AML-193 (cell line): ENCODE measurements around the gene LARGE1.
A peak's percentile ranks its signal among the peaks of the same experiment; 100 is the strongest.

Source experiments
- DNase-seq, 2 experiments: peaks; one replicate each; lab custom pipeline; 2025; lab: John Stamatoyannopoulos, UW

Gene LARGE1

DNA sequence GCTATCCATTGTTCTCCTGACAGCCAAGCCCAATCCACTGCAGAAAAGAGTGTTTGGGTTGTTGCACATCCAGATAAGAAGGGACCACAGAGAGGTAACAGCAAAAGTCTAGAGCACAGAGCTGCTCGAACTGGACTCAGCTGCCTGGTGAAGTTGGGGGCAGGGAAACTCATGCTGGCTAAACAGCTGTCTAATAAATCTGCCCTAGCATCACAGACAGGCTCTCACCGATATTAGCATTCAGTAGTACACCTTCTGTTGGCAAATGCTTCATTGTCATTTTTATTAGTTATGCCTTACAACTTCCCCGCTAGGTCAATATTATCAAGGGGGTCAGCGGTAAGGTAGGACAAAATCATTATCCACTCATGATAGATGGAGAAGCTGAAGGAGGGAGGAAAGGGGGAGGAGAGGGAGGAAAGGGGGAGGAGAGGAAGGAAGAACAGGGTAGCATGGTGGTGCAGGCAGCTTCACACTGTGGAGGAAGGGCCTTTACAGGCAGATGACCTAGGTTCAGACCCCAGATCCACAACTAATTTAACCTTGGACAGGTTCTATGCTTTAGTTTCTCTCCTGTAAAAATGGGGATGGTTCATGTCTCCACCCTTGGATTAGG lies 102.7 kb downstream of the LARGE1 start:
- DNase-seq: no peak

DNA sequence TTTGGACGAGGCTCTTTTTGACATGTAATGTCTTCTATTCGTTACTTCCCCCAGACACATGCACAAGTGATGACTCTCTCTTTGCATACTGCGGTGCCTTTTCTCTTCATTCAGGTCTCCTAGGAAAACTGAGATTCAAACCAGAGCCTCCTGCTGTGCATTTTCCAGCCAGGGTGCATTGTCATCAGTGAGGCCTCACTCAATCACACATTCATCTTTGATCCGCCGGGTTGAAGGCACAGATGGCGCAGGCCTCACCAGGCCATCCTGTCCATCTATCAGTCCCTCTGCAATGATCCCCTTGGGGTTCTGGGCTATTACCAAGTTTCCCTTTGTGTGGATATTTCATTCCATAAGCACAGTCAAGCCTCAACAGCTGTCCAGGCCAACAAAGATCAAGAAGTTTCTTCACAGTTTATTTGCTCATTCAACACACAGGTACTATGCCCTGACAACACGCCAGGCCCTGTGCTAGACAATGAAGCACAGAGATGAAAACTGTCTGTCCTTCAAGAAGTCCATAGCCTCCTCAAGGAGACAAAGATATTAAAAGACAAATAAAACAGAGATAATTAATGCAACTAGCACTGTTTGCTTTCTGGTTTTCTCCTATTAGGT lies 107.8 kb downstream of the LARGE1 start:
- DNase-seq: no peak

DNA sequence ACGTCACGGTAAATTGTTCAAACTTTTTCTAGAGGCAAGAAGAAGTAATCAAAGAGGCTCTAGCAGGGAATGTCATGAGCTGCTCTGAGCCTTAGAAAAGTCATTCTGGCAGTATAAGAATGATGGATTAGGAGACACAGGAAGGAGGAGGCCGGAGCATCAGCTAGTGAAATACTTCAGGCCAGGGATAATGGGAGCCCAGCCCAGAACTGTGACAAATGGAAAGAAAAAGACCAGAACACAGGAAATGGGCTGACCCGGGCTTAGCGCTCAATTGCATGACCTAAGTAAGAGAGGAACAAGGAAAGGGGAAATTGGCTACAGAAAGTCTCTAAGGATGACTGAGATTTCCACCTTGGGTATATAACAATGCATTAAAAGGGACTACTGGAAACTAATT lies 108.6 kb downstream of the LARGE1 start:
- no peak for DNase-seq

DNA sequence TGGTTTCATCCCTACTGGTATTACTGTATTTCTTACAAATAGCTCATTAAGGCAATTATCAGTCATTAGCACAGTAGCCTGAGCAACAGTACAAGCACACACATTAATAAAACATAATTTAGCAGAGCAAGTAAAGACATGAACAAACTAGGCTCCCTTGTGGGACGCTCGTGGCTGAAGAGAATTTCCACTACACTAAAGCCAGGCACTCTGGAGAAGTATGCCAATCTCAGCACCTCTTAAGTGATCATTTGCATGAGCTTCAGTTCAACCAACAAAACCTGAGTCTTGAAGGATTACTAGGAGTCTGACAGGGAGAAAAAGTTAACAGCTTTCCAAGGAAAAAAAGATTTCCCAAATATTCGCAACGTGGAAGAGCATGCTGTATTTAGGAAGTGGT lies 109.1 kb downstream of the LARGE1 start:
- DNase-seq: no peak

DNA sequence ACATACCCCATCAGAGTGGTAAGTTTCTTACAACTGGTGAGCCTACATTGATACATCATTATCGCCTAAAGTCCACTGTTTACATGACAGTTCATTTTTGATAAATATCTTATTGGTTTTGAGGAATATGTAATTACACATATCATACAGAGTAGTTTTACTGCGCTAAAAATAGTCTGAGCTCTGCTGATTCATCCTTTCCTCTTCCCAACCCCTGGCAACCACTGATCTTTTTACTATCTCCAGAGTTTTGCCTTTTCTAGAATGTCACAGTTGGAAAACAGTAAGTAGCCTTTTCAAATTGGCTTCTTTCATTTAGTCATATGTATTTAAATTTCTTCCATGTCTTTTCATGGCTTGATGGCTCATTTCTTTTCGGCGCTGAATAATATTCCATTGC lies 112.8 kb downstream of the LARGE1 start:
- DNase-seq: no peak

DNA sequence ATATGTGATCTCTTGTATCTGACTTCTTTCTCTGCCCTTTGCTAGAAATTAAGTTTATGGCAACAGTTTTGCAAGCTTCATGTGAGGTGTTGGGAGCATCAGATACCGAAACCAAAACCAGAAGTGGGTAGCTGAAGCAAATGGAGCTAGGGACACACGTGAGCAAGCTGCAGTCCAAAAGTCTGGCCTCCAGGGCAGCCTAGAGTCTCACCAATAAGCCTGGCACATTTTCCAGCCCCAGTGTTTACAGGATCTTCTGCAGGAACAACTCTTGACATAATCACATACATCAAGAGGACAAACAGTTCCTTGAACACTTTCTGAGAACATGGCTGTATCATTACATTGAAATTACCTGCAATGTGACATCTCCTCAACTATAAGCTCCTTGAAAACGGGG lies 114.1 kb downstream of the LARGE1 start:
- DNase-seq: no peak

DNA sequence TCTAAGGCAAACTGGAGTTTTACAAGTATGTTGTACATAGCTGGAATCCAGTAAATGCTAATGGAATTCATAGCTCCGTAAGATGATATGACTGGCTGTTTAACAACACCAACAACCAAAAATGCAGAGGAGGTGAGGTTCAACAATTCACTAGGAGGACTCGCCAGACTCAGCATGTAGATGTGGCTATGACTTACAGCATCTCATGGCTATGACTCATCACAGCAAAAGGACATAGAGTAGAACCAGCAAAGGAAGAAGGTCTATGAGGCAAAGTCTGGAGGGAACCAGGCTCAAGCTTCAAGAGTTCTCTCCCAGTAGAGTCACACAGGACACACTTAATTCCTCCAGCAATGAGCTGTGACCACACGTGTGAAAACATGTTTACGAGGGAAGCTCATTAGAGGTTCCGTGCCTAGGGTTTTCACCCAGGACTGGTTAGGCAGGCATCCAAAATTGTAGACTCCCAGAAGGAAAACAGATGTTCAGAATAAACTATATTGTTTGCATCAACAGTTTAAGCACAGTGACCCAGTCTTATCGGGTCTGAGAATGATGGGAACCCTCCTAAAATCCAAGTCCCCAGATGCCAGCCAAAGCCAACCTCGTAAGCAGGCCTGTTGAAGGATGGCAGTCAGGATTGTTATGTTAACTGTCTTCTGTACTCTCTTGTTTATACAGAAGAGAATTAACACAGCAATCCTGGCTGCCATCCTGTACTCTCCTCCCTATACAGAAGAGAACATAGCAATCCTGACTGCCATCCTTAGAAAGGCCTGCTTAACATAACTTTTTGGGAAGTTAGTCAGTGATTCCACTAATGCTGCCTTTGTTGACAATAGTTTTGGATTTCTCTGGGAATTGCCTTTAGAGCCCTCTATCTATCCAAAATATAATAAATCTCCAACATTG lies 116.6 kb downstream of the LARGE1 start:
- DNase-seq: no peak

DNA sequence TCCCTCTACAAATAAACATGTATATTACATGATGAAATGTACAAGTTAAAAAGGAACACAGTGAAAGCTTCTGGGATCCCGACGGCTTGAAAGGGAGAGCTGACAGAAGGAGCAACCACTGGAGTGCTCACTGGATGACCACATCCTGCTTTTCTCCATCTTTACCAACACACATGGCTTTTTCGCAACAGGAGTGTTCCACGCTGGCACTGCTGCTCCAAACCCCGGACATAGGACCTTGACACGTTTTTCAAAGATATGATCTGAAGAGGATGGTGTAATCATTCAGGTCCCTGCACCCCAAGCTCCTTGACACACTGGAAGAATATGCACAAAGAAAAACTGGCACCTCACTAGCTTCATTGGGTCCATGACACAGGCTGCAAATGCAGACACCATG lies 121.9 kb downstream of the LARGE1 start:
- DNase-seq: no peak

DNA sequence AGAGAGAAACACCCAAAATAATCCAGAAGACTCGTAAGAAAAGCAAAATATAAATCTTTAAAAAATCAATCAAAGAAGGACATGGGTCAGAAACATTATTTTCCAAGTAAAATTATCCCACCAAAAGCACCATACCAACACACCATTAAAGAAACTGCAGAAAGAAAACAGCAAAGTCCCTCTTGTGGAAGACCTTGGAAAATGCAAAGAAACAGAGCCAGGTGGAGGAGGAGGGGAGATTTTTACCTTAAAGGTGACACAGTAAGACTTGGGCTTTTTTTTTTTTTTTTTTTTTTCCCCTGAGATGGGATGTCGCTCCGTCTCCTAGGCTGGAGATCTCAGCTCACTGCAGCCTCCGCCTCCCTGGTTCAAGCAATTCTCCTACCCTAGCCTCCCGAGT lies 123.8 kb downstream of the LARGE1 start:
- peak; percentile 92 to 100 for DNase-seq

DNA sequence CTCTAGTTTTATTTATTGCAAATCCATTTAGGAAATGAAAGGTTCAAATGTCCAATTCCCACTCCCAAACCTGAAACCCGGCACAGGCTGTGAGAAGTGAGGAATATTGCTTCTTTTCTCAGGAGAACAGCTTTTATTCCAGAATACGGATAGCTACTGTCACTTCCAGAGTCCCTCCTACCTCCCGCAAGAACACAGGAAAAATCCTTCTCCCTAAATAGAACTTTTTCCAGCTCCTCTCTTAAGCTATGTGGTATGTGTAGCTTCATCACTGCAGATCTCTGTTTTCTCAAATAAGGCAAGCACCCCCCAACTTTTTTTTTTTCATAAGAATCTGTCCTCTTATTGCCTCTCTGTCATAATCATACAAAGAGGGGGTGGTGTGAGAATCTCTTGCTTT lies 126.8 kb downstream of the LARGE1 start:
- no peak for DNase-seq

DNA sequence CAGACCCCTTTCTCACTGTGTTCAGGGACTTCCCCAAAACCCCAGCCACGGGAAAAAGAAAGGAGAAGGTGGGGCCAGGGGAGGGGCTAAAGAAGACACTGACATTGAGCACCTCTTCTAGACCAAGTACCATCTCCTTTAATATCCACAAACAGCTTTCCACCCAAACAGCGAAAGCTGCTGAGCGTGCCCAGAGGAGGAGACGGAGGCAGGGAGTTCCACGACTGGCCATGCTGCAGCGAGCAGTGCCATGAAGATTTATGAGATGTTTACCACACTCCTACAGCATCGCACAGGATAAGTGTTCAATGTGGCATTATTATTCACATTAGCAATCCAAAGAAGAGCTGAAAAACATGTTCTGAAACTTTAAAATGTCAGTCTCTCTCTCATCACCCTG lies 127.4 kb downstream of the LARGE1 start:
- DNase-seq: no peak

DNA sequence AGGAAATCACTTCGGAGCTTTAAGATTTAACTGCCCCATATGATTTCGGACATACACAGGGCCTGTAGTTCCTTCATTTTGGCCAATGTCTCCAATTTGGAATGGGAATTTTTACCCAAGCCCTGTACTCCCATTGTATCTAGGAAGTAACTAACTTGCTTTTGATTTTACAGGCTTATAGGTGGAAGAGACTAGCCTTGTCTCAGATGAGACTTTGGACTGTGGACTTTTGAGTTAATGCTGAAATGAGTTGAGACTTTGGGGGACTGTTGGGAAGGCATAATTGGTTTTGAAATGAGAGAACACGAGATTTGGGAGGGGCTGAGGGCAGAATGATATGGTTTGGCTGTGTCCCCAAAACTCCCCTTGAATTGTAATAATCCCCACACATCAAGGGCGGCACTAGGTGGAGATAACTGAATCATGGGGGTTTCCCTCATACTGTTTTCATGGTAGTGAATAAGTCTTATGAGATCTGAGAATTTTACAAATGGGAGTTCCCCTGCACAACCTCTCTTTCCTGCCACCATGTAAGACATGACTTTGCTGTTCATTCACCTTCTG lies 130.5 kb downstream of the LARGE1 start:
- no peak for DNase-seq

DNA sequence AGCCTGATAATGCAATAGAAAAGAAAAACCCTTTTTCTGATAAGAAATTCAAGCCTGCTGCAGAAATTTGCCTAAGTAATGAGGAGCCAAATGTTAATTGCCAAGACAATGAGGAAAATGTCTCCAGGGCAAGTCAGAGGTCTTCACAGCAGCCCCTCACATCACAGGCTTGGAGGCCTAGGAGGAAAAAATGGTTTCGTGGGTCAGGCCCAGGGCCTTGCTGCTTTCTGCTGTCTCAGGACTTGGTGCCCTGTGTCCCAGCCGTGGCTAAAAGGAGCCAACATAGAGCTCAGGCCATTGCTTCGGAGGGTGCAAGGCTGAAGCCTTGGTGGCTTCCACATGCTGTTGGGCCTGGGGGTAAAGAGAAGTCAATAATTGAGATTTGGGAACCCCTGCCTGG lies 131.3 kb downstream of the LARGE1 start:
- no peak for DNase-seq

DNA sequence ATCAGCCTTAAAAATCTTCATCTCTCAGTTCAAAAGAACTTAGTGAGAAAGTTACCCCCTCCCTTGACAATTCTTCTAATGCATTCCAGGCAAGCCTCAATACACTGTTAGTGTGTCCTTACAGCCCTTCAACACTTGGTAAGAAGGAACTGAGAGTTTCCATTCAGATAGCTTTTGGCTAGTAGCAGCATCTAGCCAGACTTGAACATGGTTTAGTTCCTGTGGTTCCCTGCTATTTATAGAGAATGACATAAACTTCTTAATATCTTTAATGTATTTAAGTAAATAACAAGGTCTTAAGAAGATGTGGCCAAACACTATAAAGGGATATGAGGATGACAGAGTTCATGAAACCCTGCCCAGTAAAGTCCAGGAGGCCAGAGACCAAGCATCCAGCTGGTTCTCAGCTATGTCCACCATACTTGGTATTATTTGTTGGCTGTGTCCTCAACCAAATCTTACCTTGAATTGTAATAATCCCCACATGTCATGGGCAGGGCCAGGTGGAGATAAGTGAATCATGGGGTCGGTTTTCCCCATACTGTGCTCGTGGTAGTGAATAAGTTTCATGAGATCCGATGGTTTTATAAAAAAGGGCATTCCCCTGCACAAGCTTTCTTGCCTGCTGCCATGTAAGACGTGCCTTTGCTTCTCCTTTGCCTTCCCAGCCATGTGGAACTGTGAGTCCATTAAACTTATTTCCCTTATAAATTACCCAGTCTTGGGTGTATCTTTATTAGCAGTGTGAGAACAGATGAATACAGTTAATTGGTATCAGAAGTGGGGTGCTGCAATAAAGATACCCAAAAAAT lies 132.4 kb downstream of the LARGE1 start:
- DNase-seq: no peak

DNA sequence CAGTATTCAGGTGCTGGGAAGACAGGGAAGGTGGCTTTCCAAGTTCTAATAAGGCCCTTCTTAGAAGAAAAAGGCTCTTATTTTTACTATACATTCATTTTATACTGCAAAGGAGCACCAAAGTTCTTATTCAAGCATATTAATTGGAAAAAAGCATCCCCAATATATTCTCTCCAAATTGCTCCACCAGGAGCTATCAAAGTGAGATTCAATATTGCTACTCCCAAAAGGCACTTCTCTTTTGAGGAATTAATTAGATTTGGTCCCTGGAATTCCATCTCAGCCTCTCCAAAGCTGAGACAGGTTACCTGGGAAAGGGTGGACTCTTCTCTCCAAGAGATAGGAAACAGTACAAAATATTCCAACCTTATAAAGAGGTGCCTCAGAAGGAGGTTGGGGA lies 134.1 kb downstream of the LARGE1 start:
- no peak for DNase-seq

DNA sequence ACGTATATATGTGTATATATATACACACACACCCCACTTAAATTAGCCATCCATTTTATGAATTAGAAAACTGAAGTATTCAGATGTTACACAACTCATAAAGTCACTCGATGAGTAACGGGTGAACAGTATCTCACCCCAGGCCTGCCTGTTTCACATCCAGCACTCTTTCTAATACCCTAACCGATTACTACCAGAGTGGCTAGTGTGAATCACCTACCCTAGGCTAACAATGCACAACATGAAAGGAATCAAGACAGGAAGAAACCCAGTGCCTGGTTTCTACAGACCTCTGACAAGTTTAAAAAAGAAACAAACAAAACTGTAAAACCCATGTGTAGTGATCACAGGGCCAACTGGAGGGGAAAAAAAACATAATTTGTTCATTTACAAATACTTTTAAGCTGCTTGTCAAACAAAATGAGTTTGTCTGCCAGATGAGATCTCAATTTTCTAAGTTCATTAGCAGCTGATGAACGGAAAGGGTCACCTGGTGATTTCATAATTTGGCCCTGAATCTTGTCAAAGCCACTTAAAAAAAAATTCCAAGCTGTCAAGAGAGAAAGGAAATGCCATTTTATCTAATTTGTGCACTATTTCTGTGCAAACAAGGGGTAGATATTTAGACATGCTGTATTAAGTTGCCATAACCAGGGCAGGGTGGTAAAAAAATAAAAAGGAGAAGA lies 134.8 kb downstream of the LARGE1 start:
- DNase-seq: no peak

DNA sequence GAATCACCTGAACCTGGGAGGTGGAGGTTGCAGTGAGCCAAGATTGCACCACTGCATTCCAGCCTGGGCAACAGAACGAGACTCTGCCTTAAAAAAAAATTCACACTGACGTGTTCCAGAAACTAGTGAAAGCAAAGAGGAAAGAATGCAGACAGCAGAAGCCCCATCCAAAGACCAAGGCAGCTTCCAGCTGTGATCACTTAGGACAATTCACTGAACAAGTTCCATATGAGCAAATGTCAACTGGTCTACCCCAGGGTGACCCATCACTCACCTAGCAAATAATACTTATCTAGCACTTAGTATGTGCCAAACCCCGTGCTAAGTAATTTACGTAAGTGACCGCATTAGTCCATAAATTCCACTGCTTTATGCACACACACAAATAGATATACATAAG lies 138.9 kb downstream of the LARGE1 start:
- no peak for DNase-seq

DNA sequence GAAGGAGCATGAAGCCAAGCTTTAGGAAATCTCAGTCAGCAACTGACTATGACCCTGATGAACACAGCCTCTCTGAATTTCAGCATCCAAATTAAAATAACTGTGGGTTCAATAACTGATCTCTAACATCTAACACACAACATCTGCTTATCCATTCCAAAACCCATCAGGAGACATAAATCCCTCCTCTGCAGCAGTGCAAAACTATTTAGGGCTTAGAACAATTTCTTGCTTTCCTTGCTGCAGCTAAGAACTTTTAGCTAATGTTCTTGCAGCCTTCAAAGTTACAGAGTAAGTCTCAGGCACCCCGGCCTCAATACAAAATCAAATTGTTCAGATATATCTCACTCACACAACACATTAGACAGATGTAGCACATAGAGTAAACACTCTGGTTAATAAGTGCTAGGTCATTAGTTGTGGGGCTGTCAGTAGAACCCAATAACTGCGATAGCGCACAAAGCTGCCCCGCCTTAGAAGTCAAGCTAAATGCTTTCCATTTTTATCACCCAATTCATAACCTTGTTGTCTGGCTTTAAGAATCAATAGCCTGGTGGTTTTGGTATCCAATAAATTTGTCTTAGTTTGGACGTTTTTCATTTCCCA lies 139.6 kb downstream of the LARGE1 start:
- no peak for DNase-seq

DNA sequence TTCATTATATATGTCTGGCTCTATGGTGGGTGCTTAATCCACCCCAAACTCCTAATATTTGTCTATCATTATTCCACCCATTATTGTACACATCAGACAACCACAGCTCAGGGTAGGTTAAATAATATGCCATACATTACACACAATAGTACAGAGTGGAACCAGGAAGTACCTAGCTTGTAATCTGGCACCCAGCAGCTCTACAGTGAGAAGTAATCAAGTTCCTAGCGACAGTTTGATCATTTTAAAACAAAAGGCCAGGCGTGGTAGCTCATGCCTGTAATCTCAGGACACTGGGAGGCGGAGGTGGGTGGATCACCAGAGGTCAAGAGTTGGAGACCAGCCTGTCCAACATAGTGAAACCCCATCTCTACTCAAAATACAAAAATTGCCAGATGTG lies 141.0 kb downstream of the LARGE1 start:
- no peak for DNase-seq

DNA sequence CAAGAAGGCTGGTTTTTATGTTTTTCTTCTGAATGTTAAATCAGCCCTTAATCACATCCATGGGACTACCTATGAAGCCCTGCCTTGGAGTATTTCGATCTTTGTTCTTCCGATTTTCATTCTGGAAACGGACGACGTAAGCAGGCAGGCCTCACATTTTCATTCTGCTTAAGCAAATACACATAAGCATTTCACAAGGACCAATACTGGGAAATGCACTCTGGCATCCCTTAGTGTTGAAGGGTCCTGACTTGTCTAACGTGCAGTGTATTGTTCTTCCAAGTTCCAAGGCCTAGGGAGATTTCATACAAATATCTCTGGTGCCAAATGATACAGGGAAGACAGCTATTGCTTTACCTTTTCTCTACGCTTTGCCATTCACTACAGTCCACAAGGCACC lies 143.8 kb downstream of the LARGE1 start:
- no peak for DNase-seq

DNA sequence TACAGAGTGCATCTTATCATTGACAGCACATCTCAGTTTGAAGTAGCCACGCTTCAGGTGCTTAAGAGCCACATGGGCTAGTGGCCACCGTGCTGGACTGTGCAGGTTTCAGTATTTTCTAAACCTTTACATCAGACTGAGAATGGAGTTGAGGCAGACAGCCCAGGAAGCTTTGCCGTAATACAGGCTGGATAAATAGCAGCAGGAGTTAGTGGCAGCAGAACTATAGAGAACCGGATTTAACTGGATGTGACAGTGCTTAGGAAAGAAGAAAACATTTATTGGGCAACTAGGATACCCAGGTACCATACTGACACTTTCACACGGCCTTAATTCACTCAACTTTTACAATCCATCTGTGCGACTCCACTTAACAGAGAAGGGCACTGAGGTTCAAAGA lies 145.5 kb downstream of the LARGE1 start:
- no peak for DNase-seq
